ENCODE measurements around the gene BRD4. TPM values are rescaled to one million over a fixed set of nuclear protein-coding genes. Genes with fewer than 3 reads are reported as not detected.

BRD4 gene
- polyA plus RNA-seq, 2 of the 4 experiments (the other 2 are of a cell fraction): 8.3 to 22.5 TPM

DNA sequence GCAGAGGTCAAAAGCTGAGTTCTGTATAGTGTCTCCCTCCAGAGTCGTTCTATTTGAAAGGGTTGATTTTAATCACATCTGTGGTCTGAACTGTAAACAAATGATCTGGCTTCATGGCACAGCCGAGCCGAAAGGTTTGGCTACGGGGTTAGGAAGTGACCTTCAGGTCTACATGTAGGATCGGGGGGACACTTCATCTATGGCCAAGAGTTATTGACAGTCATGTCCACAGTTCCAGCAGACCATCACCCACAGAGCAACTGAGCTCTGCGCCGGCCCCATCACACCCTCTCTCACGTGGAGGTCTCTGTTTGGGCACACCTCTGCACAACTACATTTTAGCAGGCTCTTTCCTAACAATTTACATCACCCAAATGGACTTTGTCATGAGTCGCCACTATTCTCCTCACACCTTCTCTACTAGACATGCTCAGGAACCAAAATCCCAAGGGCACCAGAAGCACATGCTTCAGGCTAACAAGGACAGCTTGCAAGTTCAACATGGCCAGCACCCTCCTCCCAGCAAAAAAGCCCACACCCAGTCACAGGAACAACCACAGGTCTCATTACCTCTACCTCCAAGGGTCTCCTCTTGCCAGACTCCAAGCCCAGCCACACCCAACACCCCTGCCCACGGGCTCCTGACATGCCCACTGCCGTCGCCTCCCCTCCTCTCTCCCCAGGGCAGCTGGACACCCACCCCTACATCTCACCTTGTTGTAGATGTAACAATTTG lies 64.0 kb downstream of the BRD4 start:
- H3K4me2 ChIP-seq: no peak overlapping the region
- H3K9me3 ChIP-seq: no peaks in the 10 kb centered on the region
- TF ChIP-seq EHF (CRISPR knock-in tag; IDR thresholded peaks at IDR 0.05) (no peak), USF2 (IDR thresholded peaks at IDR 0.05) (no peak), BCL3 (IDR thresholded peaks at IDR 0.05) (no peak), MYC (IDR thresholded peaks at IDR 0.05; ENCODE audit: borderline replicate concordance, low read length) (no peak), ZC3H11A (IDR thresholded peaks at IDR 0.05) (no peak), SMC3 (IDR thresholded peaks at IDR 0.05) (no peak), SREBF2 (IDR thresholded peaks at IDR 0.05) (no peak), CHD4 (IDR thresholded peaks at IDR 0.05; ENCODE audit: borderline replicate concordance) (no peak), BHLHE40 (IDR thresholded peaks at IDR 0.05; ENCODE audit: low read depth, low read length) (no peak), HDAC2 (IDR thresholded peaks at IDR 0.05) (no peak), JUNB (IDR thresholded peaks at IDR 0.05) (no peak), PHF8 (IDR thresholded peaks at IDR 0.05; ENCODE audit: borderline replicate concordance, low read depth) (no peak), HOXA7 (CRISPR knock-in tag; IDR thresholded peaks at IDR 0.05) (no peak)
- TF ChIP-seq, protein P1, sequence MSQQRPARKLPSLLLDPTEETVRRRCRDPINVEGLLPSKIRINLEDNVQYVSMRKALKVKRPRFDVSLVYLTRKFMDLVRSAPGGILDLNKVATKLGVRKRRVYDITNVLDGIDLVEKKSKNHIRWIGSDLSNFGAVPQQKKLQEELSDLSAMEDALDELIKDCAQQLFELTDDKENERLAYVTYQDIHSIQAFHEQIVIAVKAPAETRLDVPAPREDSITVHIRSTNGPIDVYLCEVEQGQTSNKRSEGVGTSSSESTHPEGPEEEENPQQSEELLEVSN (IDR thresholded peaks at IDR 0.05; ENCODE audit: borderline replicate concordance, low read depth): no peak
- TF ChIP-seq, protein P2, sequence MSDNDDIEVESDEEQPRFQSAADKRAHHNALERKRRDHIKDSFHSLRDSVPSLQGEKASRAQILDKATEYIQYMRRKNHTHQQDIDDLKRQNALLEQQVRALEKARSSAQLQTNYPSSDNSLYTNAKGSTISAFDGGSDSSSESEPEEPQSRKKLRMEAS (IDR thresholded peaks at IDR 0.05): no peak
- peaks cover 19% of the 10 kb centered on the region for H3K4me1 ChIP-seq
- ATAC-seq (no peak), DNase-seq (ENCODE audit: low read depth in 1 of 2, low spot score in 1 of 2) (no peak), FAIRE-seq (no peak)
- ChIA-PET POLR2A (no interaction called here), CTCF (interaction anchor here (1.3 kb wide), 1 partner anchor 91 kb away, joined by 3 read pairs; no protein-coding TSS in a partner anchor)
- WGBS (ENCODE audit: missing lambda C conversion rate): 86% methylated on average over 8 of the region's 12 CpGs
- H3K27ac ChIP-seq: no peak overlapping the region
- H3K4me3 ChIP-seq: no peak overlapping the region

- CTCF ChIA-PET: interaction anchor here (0.6 to 1.7 kb wide), 3 partner anchors 15 to 175 kb away, joined by 3 to 4 read pairs (median 3); no protein-coding TSS in a partner anchor
- Histone ChIP-seq H3K4me3 (no peak overlapping the region), H3K4me2 (no peak overlapping the region), H3K4me1 (peaks cover 19% of the 10 kb centered on the region), H3K9me3 (no peaks in the 10 kb centered on the region), H3K27ac (peak overlapping the region in 1 of 2 experiments; percentile 67; a peak in 2 of 6 replicates)
- POLR2A ChIA-PET: no interaction called here
- ATAC-seq (no peak), FAIRE-seq (no peak), DNase-seq (ENCODE audit: low read depth in 1 of 2, low spot score in 1 of 2) (no peak)
- WGBS (ENCODE audit: missing lambda C conversion rate): no CpG with 5 or more reads among the region's 1 CpG
- TF ChIP-seq EHMT2 (IDR thresholded peaks at IDR 0.05; ENCODE audit: low read depth) (no peak), POLR2AphosphoS2 (conservative IDR thresholded peaks at IDR 0.05; ENCODE audit: low read length) (no peak), ATOH8 (CRISPR knock-in tag; IDR thresholded peaks at IDR 0.05; ENCODE audit: low read depth) (no peak), HOXA7 (CRISPR knock-in tag; IDR thresholded peaks at IDR 0.05) (no peak), HDAC2 (IDR thresholded peaks at IDR 0.05) (no peak), EHF (CRISPR knock-in tag; IDR thresholded peaks at IDR 0.05) (no peak), ZFP36 (IDR thresholded peaks at IDR 0.05; ENCODE audit: borderline replicate concordance, partially characterized antibody) (no peak), RAD21 (conservative IDR thresholded peaks at IDR 0.05 in 1 of 2, IDR thresholded peaks at IDR 0.05 in 1 of 2) (no peak), GATA3 (IDR thresholded peaks at IDR 0.05; ENCODE audit: borderline replicate concordance) (no peak), CHD2 (IDR thresholded peaks at IDR 0.05; ENCODE audit: low read length, partially characterized antibody) (no peak), FOXS1 (CRISPR knock-in tag; IDR thresholded peaks at IDR 0.05) (no peak), PHF8 (IDR thresholded peaks at IDR 0.05; ENCODE audit: borderline replicate concordance, low read depth) (no peak), HEYL (CRISPR knock-in tag; IDR thresholded peaks at IDR 0.05) (no peak), NFE2L2 (conservative IDR thresholded peaks at IDR 0.05; ENCODE audit: low read length) (no peak), FOSL2 (IDR thresholded peaks at IDR 0.05) (no peak), FOSL2 (CRISPR knock-in tag; IDR thresholded peaks at IDR 0.05) (no peak), KDM1A (IDR thresholded peaks at IDR 0.05; ENCODE audit: low read depth) (no peak), RFX5 (IDR thresholded peaks at IDR 0.05) (no peak)
- TF ChIP-seq, protein P3, sequence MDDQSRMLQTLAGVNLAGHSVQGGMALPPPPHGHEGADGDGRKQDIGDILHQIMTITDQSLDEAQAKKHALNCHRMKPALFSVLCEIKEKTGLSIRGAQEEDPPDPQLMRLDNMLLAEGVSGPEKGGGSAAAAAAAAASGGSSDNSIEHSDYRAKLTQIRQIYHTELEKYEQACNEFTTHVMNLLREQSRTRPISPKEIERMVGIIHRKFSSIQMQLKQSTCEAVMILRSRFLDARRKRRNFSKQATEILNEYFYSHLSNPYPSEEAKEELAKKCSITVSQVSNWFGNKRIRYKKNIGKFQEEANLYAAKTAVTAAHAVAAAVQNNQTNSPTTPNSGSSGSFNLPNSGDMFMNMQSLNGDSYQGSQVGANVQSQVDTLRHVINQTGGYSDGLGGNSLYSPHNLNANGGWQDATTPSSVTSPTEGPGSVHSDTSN (IDR thresholded peaks at IDR 0.05): no peak
- TF ChIP-seq, protein P4, sequence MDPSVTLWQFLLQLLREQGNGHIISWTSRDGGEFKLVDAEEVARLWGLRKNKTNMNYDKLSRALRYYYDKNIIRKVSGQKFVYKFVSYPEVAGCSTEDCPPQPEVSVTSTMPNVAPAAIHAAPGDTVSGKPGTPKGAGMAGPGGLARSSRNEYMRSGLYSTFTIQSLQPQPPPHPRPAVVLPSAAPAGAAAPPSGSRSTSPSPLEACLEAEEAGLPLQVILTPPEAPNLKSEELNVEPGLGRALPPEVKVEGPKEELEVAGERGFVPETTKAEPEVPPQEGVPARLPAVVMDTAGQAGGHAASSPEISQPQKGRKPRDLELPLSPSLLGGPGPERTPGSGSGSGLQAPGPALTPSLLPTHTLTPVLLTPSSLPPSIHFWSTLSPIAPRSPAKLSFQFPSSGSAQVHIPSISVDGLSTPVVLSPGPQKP (IDR thresholded peaks at IDR 0.05; ENCODE audit: low read depth, low read length): no peak
Observed at GRCh38 chr19:15266683-15267082, 65.7 kb downstream of the BRD4 start.

Data from A549 (cell line).